GM18907 (cell line): Measurements from ENCODE around the gene MYO1G.
"Not testable (repeated sequence)": the region's sequence is repeated elsewhere in the genome, so short reads cannot be mapped to it uniquely, and the experiment has no call there.

Experiments used
- ATAC-seq: cut with Tn5 transposase; IDR thresholded peaks from one replicate; pipeline ENCODE4 v1.9.1; 2021; ENCODE audit warnings: mild to moderate bottlenecking, moderate library complexity; ENCODE audit not compliant: unreplicated experiment

MYO1G gene

GRCh38 chr7:44944821-44945220 lies 34.0 kb downstream of the MYO1G start:
- no peak for ATAC-seq

DNA sequence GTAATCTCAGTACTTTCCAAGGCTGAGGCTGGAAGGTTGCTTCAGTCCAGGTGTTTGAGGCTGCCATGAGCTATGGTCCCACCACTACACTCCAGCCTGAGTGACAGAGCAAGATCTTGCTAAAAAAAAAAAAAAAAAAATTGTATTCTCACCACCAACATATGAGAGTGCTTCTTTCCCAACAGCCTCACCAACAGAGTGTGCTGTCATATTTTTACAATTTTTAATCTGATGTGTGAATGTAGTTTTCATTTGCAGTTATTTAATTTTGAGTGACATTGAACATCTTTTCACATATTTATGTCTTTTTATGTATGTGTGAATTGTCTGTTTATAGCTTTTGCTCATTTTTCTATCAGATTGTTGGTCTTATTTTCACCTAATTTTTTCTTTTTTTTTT lies 35.2 kb downstream of the MYO1G start:
- no peak for ATAC-seq

DNA sequence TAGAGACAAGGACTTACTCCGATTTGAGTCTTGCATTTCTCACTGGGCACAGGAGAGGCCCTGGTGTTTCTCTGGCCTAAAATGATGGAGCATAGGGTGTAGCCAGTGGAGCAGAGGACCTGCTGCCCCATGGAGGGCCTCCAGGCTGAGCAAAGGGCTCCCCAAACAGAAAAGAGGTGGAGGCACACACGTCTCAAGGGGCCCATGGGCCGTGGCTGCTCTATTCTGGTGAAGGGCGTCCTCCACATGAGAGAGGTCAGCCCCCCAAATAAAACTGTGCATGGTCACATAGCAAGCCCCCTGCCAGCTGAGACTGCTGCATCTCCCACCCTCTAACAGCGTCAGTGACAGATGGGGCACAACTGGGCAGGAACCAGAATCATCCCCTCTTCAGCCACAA lies 41.4 kb downstream of the MYO1G start:
- ATAC-seq, result no peak

- ATAC-seq, result no peak
These were observed 42.5 kb downstream of the MYO1G start for GRCh38 chr7:44936322-44936721.

- ATAC-seq, result no peak
These were observed 43.2 kb downstream of the MYO1G start for GRCh38 chr7:44935583-44935982.

DNA sequence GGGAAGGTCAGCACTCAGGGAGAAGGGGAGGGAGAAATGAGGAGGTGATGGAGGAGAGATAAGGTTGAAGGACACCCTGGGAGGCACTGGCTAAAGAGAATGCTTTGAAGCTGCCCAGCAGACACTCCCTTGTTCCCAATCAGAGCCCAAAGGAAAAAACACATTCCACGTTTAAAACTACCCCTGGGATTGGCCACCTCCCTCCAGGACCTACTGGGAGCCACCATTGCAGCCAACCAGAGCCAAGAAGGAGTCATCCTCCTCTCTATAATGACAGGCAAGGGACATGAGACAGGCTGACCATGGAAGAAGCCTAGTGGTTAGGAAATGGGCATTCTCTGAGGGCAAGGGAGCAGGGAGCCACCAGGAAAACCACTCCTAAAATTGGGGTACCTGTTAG lies 43.8 kb downstream of the MYO1G start:
- ATAC-seq, result no peak

GRCh38 chr7:44934510-44934909 lies 44.3 kb downstream of the MYO1G start:
- not testable (repeated sequence) for ATAC-seq

- ATAC-seq, result no peak
These were observed 47.9 kb downstream of the MYO1G start for GRCh38 chr7:44930921-44931320.

GRCh38 chr7:44922351-44922694 lies 56.5 kb downstream of the MYO1G start:
- ATAC-seq, result no peak

GRCh38 chr7:44921607-44922350 lies 57.0 kb downstream of the MYO1G start:
- ATAC-seq, result peak; percentile 72

DNA sequence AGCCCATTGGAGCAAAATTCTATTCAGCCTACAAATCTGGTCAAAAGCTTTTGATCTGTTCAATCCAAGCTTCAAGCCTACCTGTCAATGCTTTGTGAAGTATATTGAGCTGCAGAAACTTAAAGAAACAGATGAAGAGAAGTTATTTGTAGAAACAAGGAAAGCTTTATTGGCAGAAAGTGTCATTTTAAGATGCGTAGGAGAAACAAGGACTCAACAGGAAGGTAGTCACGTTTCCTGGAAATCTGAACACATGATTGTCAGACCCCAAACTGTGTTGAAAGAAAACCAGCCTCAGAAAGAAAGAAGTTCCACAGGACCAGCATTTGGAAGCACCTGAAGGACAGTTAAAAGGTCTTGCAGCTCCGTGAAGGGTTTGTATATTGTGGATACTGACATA lies 58.7 kb downstream of the MYO1G start:
- no peak for ATAC-seq

- ATAC-seq, result no peak
These were observed 60.8 kb downstream of the MYO1G start for GRCh38 chr7:44918029-44918428.

DNA sequence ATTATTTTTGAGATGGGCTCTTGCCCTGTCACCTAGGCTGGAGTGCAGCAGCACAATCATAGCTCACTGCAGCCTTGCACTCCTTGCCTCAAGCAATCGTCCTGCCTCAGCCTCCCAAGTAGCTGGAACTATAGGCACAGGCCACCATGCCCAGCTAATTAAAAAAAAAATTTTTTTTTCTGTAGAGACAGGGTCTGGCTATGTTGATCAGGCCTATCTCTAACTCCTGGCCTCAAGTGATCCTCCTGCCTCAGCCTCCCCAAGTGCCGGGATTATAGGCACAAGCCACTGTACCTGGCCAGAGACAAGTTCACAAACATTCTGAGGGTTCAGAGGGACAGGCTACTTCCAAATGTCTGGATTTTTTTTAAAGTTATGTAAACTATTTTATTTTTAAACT lies 61.4 kb downstream of the MYO1G start:
- ATAC-seq, result no peak

DNA sequence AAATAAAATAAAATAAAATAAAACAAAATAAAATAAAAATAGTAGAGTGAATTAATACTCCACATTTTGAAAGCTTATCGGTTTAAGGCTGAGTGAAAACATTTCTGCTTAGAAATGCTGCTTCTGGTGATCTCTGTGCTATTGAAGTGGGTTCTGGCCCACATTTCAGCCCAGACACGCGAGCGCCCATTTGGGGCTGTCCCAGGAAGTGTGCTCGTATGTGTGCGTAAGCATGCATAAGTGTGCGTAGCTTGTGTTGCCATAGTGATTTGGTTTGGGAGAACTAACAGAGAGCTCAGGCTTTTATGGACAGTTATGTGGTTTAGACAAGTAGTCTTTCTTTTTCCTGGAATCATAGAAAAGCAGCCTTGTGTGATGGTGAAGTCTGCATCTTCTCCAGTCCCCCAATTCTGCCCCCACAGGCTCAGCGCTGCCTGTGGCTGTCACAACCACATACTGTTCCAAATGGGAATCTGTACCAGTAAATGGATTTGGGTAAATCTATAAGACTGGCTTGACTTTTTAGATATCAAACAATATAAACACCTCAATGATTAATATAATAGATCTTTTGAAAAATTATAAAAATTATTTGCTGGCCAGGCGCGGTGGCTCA lies 63.7 kb downstream of the MYO1G start:
- no peak for ATAC-seq

DNA sequence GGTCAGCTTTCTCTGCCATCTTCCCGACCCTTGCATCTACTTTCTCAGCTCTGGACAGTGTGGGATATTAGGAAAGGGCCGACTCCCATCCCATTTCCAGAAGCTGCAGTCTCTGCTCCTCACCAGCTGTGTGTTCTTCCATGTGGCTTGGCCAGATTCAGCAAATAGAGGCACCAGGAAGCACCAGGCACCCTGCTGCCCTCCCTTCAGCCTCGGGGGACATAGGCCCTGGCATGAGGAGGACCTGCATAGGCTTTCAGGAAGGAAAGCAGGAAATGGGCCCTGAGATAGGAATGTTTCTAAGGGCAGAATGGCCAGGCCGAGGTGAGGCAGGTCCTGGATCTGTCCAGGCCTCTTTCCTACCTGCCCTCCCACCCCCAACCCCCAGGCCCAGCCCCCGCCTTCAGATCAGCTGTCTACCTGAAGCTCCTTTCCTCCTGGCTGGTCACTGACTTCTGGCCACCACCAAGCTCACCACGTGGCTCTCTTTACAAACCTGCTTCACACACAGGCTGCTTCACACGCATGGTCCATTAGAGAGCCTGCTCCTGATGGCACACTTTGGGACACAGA lies 66.0 kb downstream of the MYO1G start:
- ATAC-seq, result no peak
